Naive thymus-derived CD8-positive, alpha-beta T cell (primary cell): ENCODE data around the gene SLC4A8. TPM values are rescaled to one million over a fixed set of nuclear protein-coding genes. Genes with fewer than 3 reads are reported as not detected.

ENCODE experiments used
- ATAC-seq, 2 donors: fragments of 150-1000 bp; cut with Tn5 transposase in 1 of 2; sonication (Bioruptor Pico), chemical (Tn5 transposase) in 1 of 2; 1 replicate in 1 of 2; 2 replicates in 1 of 2; pipeline ENCODE4 v1.10.0; 2021; ENCODE audit warnings: mild to moderate bottlenecking in 2 of 2, moderate library complexity in 2 of 2
- POLR2A ChIA-PET: fragments of 350-600 bp; sonication (Branson Sonifier 250); formaldehyde crosslinking; loops from one replicate; lab custom pipeline; 2021; ENCODE audit warnings: antibody characterized with exemption; lab: Charles Lee
- DNase-seq, 10 donors: peaks; one replicate each; pipeline versions ENCODE4 v3.0.0 to v3.0.0-alpha.2; 2020 to 2022
- H3K27ac Mint-ChIP-seq, 10 donors: one replicate each; pipeline ENCODE4 v1.8.0; 2020 to 2022; ENCODE audit warnings: mild to moderate bottlenecking in 10 of 10, mixed read lengths in 10 of 10, moderate library complexity in 4 of 10, inconsistent platforms in 1 of 10
- H3K27me3 Mint-ChIP-seq, 5 donors: one replicate each; pipeline ENCODE4 v1.8.0; 2021 to 2022; ENCODE audit warnings: mixed read lengths in 5 of 5
- H3K36me3 Mint-ChIP-seq, 3 donors: one replicate each; pipeline ENCODE4 v1.8.0; 2020 to 2022; ENCODE audit warnings: mixed read lengths in 3 of 3, mild to moderate bottlenecking in 2 of 3, inconsistent platforms in 1 of 3
- H3K4me1 Mint-ChIP-seq, 4 donors: one replicate each; pipeline ENCODE4 v1.8.0; 2021 to 2022; ENCODE audit warnings: mixed read lengths in 4 of 4
- H3K4me3 Mint-ChIP-seq, 10 donors: one replicate each; pipeline ENCODE4 v1.8.0; 2020 to 2022; ENCODE audit warnings: mild to moderate bottlenecking in 10 of 10, mixed read lengths in 10 of 10, moderate library complexity in 6 of 10, inconsistent platforms in 1 of 10
- H3K9me3 Mint-ChIP-seq, 9 donors: one replicate each; pipeline ENCODE4 v1.8.0; 2020 to 2022; ENCODE audit warnings: mixed read lengths in 9 of 9, mild to moderate bottlenecking in 3 of 9, inconsistent platforms in 1 of 9, moderate library complexity in 1 of 9
- polyA plus RNA-seq, 3 donors: library from polyadenylated mRNA; unstranded; fragments of 300-500 nt; fragmentation: Illumina TruSeq; gene quantifications; one replicate each; pipeline ENCODE4 v1.2.3, GENCODE V29; 2021
- total RNA-seq, 8 experiments: library from RNA in 2 of 8; stranded (reverse) in 2 of 8; gene quantifications; one replicate each; pipeline ENCODE4 v1.2.3 and lab custom pipeline; 2021 to 2026

Gene SLC4A8
- total RNA-seq, result under 1 TPM; 0.41 to 0.42 TPM
- under 1 TPM; 0.52 to 0.99 (median 0.58) TPM for polyA plus RNA-seq
- total RNA-seq (lab: John Stamatoyannopoulos, UW), result 1.9 to 12.8 (median 5.1) reads per million in 6 experiments

DNA sequence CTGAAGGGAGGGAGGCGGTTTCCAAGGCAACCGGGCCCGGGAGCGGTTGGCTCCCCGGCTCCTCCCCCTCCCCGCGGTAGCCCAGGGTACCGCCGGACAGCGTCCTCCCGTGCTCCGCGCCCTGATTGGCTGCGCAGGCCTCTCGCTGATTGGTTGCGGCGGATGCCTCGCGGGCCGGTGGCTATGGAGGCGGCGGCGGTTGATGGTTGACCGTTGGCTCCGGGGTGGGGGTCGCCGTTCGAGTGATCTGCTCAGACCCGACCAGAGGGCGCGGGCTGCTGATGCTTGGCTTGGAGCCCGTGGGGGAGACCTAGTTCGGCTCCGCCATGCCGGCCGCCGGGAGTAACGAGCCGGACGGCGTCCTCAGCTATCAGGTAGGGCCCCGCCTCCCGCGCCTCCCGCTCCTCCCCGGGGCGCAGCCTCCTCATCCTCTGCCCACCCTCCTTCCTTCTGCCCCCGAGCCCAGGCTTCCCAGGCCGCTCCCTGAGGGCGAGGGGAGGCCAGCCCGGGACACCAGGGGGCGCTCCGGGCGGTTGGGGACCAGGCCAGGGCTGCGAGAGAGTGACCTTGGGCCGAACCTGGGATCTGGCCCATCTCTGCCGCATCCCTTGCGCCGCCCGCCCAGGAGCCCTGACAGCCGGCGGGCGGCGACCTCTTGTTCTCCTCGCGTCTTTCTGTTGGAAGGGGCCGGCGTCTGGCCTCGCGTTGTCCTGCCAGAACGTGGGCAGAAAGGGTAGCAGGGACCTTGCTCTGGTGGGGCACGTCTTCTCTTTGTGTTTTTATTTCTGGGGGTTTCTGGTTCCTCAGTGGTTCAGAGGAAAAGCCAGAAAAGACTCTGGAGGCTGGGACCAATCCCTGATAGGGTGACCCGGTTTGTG, at the start of gene SLC4A8:
TSS of gene SLC4A8 (plus strand) at position 170 of the 878 bp plus-strand sequence. CDS start at position 327, 157 bp downstream.
- Mint-ChIP-seq H3K4me1 (peaks cover 9 to 15% (median 11%) of the 10 kb centered on the region in 4 donors), H3K27ac (peak within 1 kb of the TSS in 9 of 10 donors; percentile 25 to 84 (median 71)), H3K4me3 (peak within 1 kb of the TSS; percentile 72 to 87 (median 84)), H3K9me3 (no peaks in the 10 kb centered on the region), H3K36me3 (no peaks in the 10 kb centered on the region), H3K27me3 (peaks cover 0 to 2% (median 0%) of the 10 kb centered on the region in 5 donors)
- POLR2A ChIA-PET, result no interaction called here
- ATAC-seq, result peak; percentile 84 to 85
- DNase-seq, result peak; percentile 52 to 81 (median 60)

- peak overlapping the region in 2 of 10 donors; percentile 52 to 53 for H3K27ac Mint-ChIP-seq
- H3K27me3 Mint-ChIP-seq, result peaks cover 0 to 17% (median 0%) of the 10 kb centered on the region in 5 donors
- ATAC-seq (no peak), DNase-seq (no peak)
- POLR2A ChIA-PET, result interaction anchor here (1.1 kb wide), 1 partner anchor 12 kb away, joined by 3 read pairs; no protein-coding TSS in a partner anchor
- peaks cover 24 to 60% (median 45%) of the 10 kb centered on the region in 4 donors for H3K4me1 Mint-ChIP-seq
- H3K36me3 Mint-ChIP-seq, result peaks cover 7 to 67% (median 61%) of the 10 kb centered on the region in 3 donors
- no peak overlapping the region for H3K4me3 Mint-ChIP-seq
- H3K9me3 Mint-ChIP-seq, result no peaks in the 10 kb centered on the region
These were observed 49.8 kb upstream of the SLC4A8 start for GRCh38 chr12:51374856-51375255.

DNA sequence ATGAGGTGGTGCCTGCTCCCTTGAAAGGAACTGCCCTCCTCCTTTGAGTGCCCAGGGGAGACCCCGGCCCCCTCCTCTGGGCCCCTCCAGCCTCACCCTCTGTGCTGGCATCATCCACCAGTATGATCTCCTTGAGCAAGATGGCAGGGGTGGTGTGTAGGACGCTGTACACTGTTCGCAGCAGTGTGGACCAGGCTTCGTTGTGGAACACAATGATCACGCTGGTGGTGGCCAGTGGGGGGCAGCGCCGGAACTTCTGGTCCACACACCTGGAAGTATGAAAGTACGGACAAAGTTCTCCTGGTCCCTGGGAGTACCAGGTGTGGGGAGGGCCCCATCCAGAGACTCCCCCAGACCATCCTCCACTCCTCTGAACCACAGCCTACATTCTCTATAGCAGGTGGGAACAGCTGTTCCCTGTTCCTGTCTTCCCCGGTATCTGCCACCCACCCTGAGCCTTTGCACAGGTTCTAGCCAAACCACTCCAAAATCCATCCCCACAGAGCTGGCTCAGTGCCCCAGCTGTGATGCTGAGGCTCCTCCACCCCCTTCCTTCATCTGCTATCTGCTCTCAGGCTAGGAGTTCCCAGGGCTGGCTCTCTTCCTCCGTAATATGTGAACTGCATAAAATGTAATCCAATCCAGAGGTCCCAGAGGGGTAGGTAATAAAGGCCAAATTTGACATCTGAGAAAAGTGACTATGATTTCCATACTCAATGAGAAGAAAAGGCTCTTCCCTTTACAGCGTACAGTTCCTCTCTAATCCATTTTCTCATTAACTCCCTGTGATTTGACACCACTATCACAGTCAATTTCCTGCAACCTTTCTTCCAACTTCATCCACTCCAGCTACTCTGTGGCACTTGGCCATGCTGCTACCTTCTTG, 47.3 kb upstream of the SLC4A8 start:
- peak overlapping the region in 6 of 10 donors; percentile 16 to 80 (median 74) for H3K27ac Mint-ChIP-seq
- peaks cover 0 to 13% (median 0%) of the 10 kb centered on the region in 5 donors for H3K27me3 Mint-ChIP-seq
- ATAC-seq (no peak), DNase-seq (no peak)
- no peak overlapping the region for H3K4me3 Mint-ChIP-seq
- H3K9me3 Mint-ChIP-seq, result no peaks in the 10 kb centered on the region
- peaks cover 19 to 49% (median 36%) of the 10 kb centered on the region in 4 donors for H3K4me1 Mint-ChIP-seq
- H3K36me3 Mint-ChIP-seq, result peaks cover 7 to 68% (median 65%) of the 10 kb centered on the region in 3 donors
- POLR2A ChIA-PET, result interaction anchor here (0.7 to 1.7 kb wide), 3 partner anchors 9 to 14 kb away, joined by 3 to 4 read pairs (median 4); partner anchors contain the start of gene GALNT6

DNA sequence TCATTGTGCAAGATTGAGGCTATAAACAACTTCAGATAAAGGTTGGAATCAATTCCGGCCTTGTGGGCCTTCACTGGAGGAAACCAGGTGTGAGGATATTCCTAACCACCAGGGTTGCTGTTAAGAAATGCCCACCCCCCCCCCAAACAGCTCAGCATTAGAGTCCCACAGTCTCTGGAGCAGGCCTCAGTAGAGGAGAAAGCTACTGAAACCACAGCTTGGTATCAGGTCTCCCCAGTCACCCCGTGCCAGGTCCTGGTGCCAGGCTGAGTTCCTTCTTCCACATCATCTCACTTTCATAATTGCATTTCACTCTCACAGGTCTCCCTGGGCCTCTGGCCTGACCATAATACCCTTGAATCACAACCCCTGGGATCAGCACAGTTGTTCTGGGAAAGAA, 45.9 kb upstream of the SLC4A8 start:
- H3K36me3 Mint-ChIP-seq, result peaks cover 7 to 58% (median 54%) of the 10 kb centered on the region in 3 donors
- peak overlapping the region in 1 of 10 donors; percentile 61 for H3K27ac Mint-ChIP-seq
- DNase-seq (no peak), ATAC-seq (no peak)
- no peak overlapping the region for H3K4me3 Mint-ChIP-seq
- H3K27me3 Mint-ChIP-seq, result peaks cover 0 to 13% (median 0%) of the 10 kb centered on the region in 5 donors
- POLR2A ChIA-PET, result interaction anchor here (1.1 kb wide), 1 partner anchor 10 kb away, joined by 4 read pairs; no protein-coding TSS in a partner anchor
- no peaks in the 10 kb centered on the region for H3K9me3 Mint-ChIP-seq
- peaks cover 25 to 55% (median 42%) of the 10 kb centered on the region in 4 donors for H3K4me1 Mint-ChIP-seq

- H3K9me3 Mint-ChIP-seq, result no peaks in the 10 kb centered on the region
- no peak for ATAC-seq
- peaks cover 0 to 13% (median 0%) of the 10 kb centered on the region in 5 donors for H3K27me3 Mint-ChIP-seq
- H3K4me3 Mint-ChIP-seq, result no peak overlapping the region
- peak overlapping the region in 1 of 10 donors; percentile 61 for H3K27ac Mint-ChIP-seq
- peaks cover 7 to 53% (median 53%) of the 10 kb centered on the region in 3 donors for H3K36me3 Mint-ChIP-seq
- no peak for DNase-seq
- peaks cover 29 to 59% (median 47%) of the 10 kb centered on the region in 4 donors for H3K4me1 Mint-ChIP-seq
- POLR2A ChIA-PET, result no interaction called here
These were observed 45.1 kb upstream of the SLC4A8 start for GRCh38 chr12:51379571-51379970.

DNA sequence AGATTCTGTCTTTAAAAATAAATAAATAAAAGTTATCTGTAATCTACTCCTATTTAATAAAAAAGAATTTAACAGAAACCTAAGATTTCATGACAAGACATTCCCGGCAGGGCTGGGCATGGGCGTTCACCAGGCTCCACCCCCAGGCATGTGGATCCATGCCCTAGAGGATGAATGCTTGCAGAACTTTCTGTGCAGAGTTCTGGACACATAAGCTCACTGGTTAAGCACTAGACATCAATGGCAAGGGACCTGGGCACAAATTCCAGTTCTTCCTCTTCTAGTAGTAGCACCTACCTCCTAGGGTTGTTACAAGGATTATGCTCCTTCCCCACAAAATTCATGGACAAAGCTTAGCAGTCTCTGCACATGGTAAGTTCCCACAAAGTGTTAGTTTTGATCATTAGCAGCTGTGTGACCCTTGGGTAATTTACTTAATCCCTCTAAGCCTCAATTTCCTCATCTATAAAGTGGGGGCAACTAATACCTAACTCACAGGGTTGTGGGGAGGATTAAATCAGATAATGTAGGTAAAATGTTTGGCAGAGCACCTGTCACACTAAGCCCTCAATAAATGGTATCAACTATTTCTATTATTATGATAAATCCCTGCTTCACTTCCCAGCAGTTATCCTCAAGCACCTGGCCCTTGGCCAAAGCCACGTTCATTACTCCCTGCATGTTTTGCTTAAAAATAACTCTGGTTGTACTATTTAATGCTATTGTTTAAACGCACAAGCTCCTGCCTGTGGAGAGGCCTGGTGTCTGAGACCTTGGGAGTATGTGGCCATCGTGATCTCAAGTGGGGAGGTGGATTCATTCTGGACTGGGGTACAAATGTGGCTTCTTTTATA, 43.2 kb upstream of the SLC4A8 start:
- ATAC-seq (no peak), DNase-seq (no peak)
- H3K4me1 Mint-ChIP-seq, result peaks cover 27 to 54% (median 48%) of the 10 kb centered on the region in 4 donors
- peak overlapping the region in 6 of 10 donors; percentile 19 to 91 (median 64) for H3K27ac Mint-ChIP-seq
- H3K27me3 Mint-ChIP-seq, result peaks cover 0 to 6% (median 0%) of the 10 kb centered on the region in 5 donors
- H3K9me3 Mint-ChIP-seq, result no peaks in the 10 kb centered on the region
- H3K4me3 Mint-ChIP-seq, result peak overlapping the region in 4 of 10 donors; percentile 28 to 69 (median 54)
- peaks cover 7 to 41% (median 38%) of the 10 kb centered on the region in 3 donors for H3K36me3 Mint-ChIP-seq
- POLR2A ChIA-PET, result interaction anchor here (1.0 to 2.2 kb wide), 2 partner anchors 10 to 12 kb away, joined by 3 to 7 read pairs; no protein-coding TSS in a partner anchor

DNA sequence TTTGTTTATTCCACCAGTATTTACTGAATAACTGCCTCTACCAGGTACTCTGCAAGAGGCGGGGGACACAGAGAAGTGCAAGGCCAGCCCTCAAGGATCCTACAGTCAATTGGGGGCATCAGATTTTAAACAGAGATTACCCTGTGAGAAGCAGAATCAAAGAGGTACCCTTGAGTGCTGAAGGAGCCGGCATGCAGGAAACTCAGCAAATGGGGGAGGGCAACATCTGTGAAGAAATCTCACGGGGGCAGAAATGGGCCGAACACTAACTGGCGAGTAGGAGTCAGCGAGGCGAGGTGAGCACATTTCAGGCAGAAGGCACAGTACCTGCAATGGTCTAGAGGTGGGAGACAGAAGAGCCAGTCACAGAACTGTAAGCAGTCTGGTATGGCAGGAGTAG, 42.5 kb upstream of the SLC4A8 start:
- Mint-ChIP-seq H3K4me3 (peak overlapping the region in 8 of 10 donors; percentile 12 to 69 (median 50)), H3K27me3 (peaks cover 0 to 6% (median 0%) of the 10 kb centered on the region in 5 donors), H3K4me1 (peaks cover 27 to 57% (median 52%) of the 10 kb centered on the region in 4 donors), H3K27ac (peak overlapping the region in 7 of 10 donors; percentile 44 to 91 (median 68)), H3K9me3 (no peaks in the 10 kb centered on the region), H3K36me3 (peaks cover 7 to 35% (median 33%) of the 10 kb centered on the region in 3 donors)
- POLR2A ChIA-PET, result interaction anchor here (2.2 kb wide), 1 partner anchor 13 kb away, joined by 7 read pairs; no protein-coding TSS in a partner anchor
- ATAC-seq (peak; percentile 60 to 66), DNase-seq (peak in 1 of 10 donors; percentile 19)

DNA sequence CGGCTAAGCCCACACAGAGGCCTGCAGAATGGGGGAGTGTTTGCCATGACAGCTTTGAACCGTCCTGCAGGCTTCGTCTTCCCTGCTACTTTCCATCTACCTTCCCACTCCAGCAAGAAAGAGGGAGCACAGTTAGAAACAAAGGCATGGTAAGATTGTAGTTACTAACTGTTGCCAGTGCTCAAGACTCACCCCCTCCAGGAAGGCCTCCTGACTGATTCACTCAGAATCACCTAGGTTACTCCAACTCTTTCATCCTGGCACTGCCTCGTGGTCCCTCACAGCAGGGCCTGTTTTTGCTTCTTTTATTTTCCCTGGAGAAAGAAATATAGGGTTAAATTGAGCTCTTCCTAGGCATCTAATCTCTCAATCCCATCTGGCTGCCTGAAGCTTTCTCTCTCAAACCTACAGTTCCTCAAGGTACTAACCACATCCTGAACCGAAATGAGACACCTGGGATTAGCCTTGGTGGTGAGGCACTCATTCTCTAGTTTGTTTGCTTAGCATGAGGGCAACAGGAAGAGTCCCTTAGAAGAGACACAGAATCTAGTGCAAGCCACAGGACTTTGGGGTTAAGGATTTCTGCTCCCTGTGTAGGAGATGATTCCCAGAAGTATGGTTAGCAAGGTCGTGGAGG, 41.2 kb upstream of the SLC4A8 start:
- peaks cover 0 to 22% (median 21%) of the 10 kb centered on the region in 3 donors for H3K36me3 Mint-ChIP-seq
- POLR2A ChIA-PET, result interaction anchor here (1.0 to 2.4 kb wide), 4 partner anchors 11 to 38 kb away, joined by 4 to 10 read pairs (median 6); no protein-coding TSS in a partner anchor
- H3K27ac Mint-ChIP-seq, result peak overlapping the region; percentile 34 to 90 (median 78)
- peak overlapping the region in 8 of 10 donors; percentile 16 to 81 (median 46) for H3K4me3 Mint-ChIP-seq
- H3K4me1 Mint-ChIP-seq, result peaks cover 25 to 57% (median 55%) of the 10 kb centered on the region in 4 donors
- H3K9me3 Mint-ChIP-seq, result no peaks in the 10 kb centered on the region
- peaks cover 0 to 1% (median 0%) of the 10 kb centered on the region in 5 donors for H3K27me3 Mint-ChIP-seq
- ATAC-seq (peak; percentile 57 to 71), DNase-seq (peak in 2 of 10 donors; percentile 23 to 29)

- DNase-seq (no peak), ATAC-seq (no peak)
- H3K27me3 Mint-ChIP-seq, result peaks cover 0 to 1% (median 0%) of the 10 kb centered on the region in 5 donors
- POLR2A ChIA-PET, result interaction anchor here (0.6 to 1.8 kb wide), 2 partner anchors 17 to 81 kb away, joined by 3 to 5 read pairs; no protein-coding TSS in a partner anchor
- H3K4me3 Mint-ChIP-seq, result no peak overlapping the region
- no peaks in the 10 kb centered on the region for H3K9me3 Mint-ChIP-seq
- H3K36me3 Mint-ChIP-seq, result peaks cover 0 to 3% (median 1%) of the 10 kb centered on the region in 3 donors
- H3K27ac Mint-ChIP-seq, result peak overlapping the region in 3 of 10 donors; percentile 3 to 88 (median 13)
- peaks cover 43 to 78% (median 77%) of the 10 kb centered on the region in 4 donors for H3K4me1 Mint-ChIP-seq
These were observed 38.3 kb upstream of the SLC4A8 start for GRCh38 chr12:51386351-51386750.

- no peak for ATAC-seq
- H3K27me3 Mint-ChIP-seq, result peaks cover 0 to 1% (median 0%) of the 10 kb centered on the region in 5 donors
- H3K36me3 Mint-ChIP-seq, result no peaks in the 10 kb centered on the region
- peak overlapping the region in 1 of 10 donors; percentile 5 for H3K4me3 Mint-ChIP-seq
- DNase-seq, result no peak
- H3K27ac Mint-ChIP-seq, result peak overlapping the region in 6 of 10 donors; percentile 2 to 65 (median 50)
- POLR2A ChIA-PET, result interaction anchor here (1.0 to 1.8 kb wide), 2 partner anchors 19 to 20 kb away, joined by 3 to 7 read pairs; no protein-coding TSS in a partner anchor
- no peaks in the 10 kb centered on the region for H3K9me3 Mint-ChIP-seq
- peaks cover 34 to 73% (median 69%) of the 10 kb centered on the region in 4 donors for H3K4me1 Mint-ChIP-seq
These were observed 36.4 kb upstream of the SLC4A8 start for GRCh38 chr12:51388069-51388799.
